Measurements from ENCODE around the gene APELA.

DNA sequence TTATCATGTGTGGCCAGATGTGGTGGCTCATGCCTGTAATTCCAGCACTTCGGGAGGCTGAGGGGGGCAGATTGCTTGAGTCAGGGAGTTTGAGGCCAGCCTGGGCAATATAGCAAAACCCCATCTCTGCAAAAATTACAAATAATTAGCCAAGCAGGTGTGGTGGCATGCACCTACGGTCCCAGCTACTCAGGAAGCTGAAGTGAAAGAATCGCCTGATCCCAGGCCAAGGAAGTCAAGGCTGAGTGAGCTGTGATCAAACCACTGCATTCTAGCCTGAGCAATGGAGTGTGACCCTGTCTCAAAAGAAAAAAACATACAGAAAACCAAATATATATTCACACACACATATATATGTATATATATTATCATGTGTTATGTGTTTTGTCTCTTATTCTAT, 15.0 kb downstream of the APELA start:
- TF ChIP-seq CTCF (IDR thresholded peaks at IDR 0.05) (no peak), POLR2A (IDR thresholded peaks at IDR 0.05) (no peak)
